Measurements from ENCODE around the gene TCL1A.

The TCL1A gene

DNA sequence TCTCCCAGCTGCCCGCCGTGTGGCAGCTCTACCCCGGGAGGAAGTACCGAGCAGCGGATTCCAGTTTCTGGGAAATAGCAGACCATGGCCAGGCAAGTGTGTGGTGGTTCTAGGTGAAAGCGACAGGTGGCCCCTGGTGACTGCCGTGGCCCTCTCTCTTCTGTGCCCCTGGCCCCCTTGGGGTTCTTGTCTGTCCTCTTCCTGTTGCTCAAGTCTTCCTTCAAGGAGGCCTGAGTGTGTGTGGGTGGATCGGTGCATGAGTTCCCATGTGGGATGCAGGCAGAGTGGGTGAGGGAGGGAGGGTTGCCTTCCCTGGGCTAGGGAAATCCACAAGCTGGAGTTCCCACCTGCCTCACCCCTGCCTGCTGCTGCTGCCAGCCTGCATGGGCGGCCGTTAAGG is 23.1 kb downstream of the TCL1A start:
- H3K4me3 ChIP-seq (ENCODE audit: low read length) = no peak overlapping the region
- H3K9me3 ChIP-seq (ENCODE audit: control insufficient read depth, low read length) = no peaks in the 10 kb centered on the region
- no peak for DNase-seq (ENCODE audit: low read depth)
- H3K4me1 ChIP-seq (ENCODE audit: control insufficient read depth, insufficient read depth, low read length) = no peaks in the 10 kb centered on the region
- no peaks in the 10 kb centered on the region for H3K36me3 ChIP-seq (ENCODE audit: control insufficient read depth, insufficient read depth, low read length, severe bottlenecking)
- no peak overlapping the region for H3K9ac ChIP-seq (ENCODE audit: low read length)
- peaks cover 29% of the 10 kb centered on the region for H3K27me3 ChIP-seq (replicated peaks; ENCODE audit: control insufficient read depth, insufficient read depth, low read length)

GRCh38 chr14:95689441-95689840 is 24.5 kb downstream of the TCL1A start:
- Histone ChIP-seq H3K4me1 (ENCODE audit: control insufficient read depth, insufficient read depth, low read length) (no peaks in the 10 kb centered on the region), H3K4me3 (ENCODE audit: low read length) (no peak overlapping the region), H3K9ac (ENCODE audit: low read length) (no peak overlapping the region)

DNA sequence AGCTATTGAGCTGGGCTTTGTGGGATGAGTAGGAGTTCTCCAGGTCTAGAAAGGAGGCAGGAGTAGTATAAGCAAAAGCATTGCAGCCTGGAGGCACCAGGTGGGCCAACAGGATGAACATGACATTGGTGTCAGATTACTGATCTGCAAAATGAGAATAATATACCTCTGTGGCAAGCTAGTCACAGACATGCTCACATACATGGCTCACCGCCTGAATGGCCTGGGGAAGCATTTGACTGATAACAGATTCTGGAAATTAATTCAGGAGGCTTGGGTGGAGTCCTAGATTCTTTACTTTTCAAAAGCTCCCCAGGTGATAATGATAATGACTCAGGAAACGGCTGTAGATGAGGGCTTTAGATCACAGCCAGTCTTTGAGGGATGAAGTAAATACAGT is 27.0 kb downstream of the TCL1A start:
- Histone ChIP-seq H3K27me3 (replicated peaks; ENCODE audit: control insufficient read depth, insufficient read depth, low read length) (peaks cover 27% of the 10 kb centered on the region), H3K9me3 (ENCODE audit: control insufficient read depth, low read length) (no peaks in the 10 kb centered on the region), H3K9ac (ENCODE audit: low read length) (no peak overlapping the region), H3K36me3 (ENCODE audit: control insufficient read depth, insufficient read depth, low read length, severe bottlenecking) (no peaks in the 10 kb centered on the region), H3K4me3 (ENCODE audit: low read length) (no peak overlapping the region), H3K4me1 (ENCODE audit: control insufficient read depth, insufficient read depth, low read length) (no peaks in the 10 kb centered on the region)
- DNase-seq (ENCODE audit: low read depth) = no peak

More at GRCh38 chr14:95689441-95689840, 24.5 kb downstream of the TCL1A start:
- DNase-seq (ENCODE audit: low read depth) = no peak
- H3K27me3 ChIP-seq (replicated peaks; ENCODE audit: control insufficient read depth, insufficient read depth, low read length) = peaks cover 33% of the 10 kb centered on the region
- no peaks in the 10 kb centered on the region for H3K36me3 ChIP-seq (ENCODE audit: control insufficient read depth, insufficient read depth, low read length, severe bottlenecking)
- H3K9me3 ChIP-seq (ENCODE audit: control insufficient read depth, low read length) = no peaks in the 10 kb centered on the region

DNA sequence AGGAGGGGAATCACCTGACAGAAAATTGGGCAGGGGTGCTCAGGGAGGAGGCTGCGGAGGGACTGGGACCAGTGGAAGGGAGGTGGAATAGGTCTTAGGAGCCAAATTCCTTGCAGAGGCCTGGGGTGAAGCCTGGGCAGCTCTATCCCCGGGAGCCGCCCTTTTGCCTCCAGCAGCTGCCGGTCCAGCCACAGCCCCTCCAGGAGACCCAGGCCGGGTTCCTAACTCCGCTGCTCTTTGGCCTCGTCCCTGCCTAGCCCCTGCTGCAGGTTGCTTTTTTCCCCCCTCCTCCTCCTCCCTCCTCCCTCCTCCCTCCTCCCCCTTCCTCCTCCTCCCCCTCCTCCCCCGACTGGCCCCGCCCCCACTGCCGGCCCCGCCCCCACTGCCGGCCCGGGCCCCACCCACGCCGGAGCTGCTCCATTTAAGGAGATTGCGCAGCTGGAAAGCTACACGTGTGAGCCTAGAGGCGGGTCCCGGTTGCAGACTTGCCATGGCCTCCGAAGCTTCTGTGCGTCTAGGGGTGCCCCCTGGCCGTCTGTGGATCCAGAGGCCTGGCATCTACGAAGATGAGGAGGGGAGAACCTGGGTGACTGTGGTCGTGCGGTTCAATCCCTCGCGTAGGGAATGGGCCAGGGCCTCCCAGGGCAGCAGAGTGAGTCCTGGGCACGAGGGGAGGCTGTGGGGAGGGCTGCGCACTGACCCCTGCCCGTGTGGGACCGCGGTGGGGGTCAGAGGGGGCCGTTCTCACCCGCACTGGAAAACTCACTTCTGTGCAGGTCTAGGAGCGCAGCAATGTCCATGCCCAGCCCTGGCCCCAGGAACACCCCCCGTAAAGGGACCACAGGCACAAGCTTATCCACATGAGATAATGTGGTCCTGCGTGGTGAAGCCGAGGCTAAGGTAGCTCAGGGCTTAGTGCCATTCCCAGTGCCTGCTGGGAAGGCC is 27.7 kb downstream of the TCL1A start, which contains the start of gene TCL1B:
TSS of gene TCL1B (plus strand) at position 449 of the 945 bp plus-strand sequence. CDS start at position 491, 42 bp downstream.
- Histone ChIP-seq H3K4me3 (ENCODE audit: low read length) (no peak within 1 kb of the TSS), H3K9me3 (ENCODE audit: control insufficient read depth, low read length) (no peaks in the 10 kb centered on the region), H3K27me3 (replicated peaks; ENCODE audit: control insufficient read depth, insufficient read depth, low read length) (peaks cover 22% of the 10 kb centered on the region), H3K4me1 (ENCODE audit: control insufficient read depth, insufficient read depth, low read length) (no peaks in the 10 kb centered on the region), H3K9ac (ENCODE audit: low read length) (no peak within 1 kb of the TSS), H3K36me3 (ENCODE audit: control insufficient read depth, insufficient read depth, low read length, severe bottlenecking) (no peaks in the 10 kb centered on the region)
- DNase-seq (ENCODE audit: low read depth) = no peak

GRCh38 chr14:95683793-95684192 is 30.1 kb downstream of the TCL1A start:
- Histone ChIP-seq H3K4me3 (ENCODE audit: low read length) (no peak overlapping the region), H3K27me3 (replicated peaks; ENCODE audit: control insufficient read depth, insufficient read depth, low read length) (peaks cover 19% of the 10 kb centered on the region), H3K9me3 (ENCODE audit: control insufficient read depth, low read length) (no peaks in the 10 kb centered on the region), H3K36me3 (ENCODE audit: control insufficient read depth, insufficient read depth, low read length, severe bottlenecking) (no peaks in the 10 kb centered on the region), H3K4me1 (ENCODE audit: control insufficient read depth, insufficient read depth, low read length) (no peaks in the 10 kb centered on the region), H3K9ac (ENCODE audit: low read length) (no peak overlapping the region)
- DNase-seq (ENCODE audit: low read depth) = no peak

DNA sequence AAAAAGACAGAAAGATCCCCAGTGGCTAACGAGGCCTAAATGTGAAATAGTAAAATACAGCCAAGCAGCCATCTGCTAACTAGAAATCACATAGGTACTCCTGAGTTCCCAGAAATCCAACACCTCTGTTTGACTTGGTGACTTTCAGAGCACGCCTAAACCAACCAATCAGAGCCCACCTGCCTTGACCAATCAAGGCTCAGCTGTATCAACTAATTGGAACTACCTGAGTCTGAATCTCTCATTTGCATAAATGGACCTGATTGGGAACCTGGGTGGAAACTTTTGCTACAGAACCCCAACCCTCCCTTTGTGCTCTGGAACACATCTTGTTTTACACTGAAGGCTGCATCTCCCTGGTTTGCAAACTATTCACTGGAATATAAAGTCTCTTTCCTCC is 32.8 kb downstream of the TCL1A start:
- no peaks in the 10 kb centered on the region for H3K36me3 ChIP-seq (ENCODE audit: control insufficient read depth, insufficient read depth, low read length, severe bottlenecking)
- no peak for DNase-seq (ENCODE audit: low read depth)
- peaks cover under 1% of the 10 kb centered on the region for H3K9me3 ChIP-seq (ENCODE audit: control insufficient read depth, low read length)
- no peak overlapping the region for H3K4me3 ChIP-seq (ENCODE audit: low read length)
- no peaks in the 10 kb centered on the region for H3K4me1 ChIP-seq (ENCODE audit: control insufficient read depth, insufficient read depth, low read length)
- no peak overlapping the region for H3K9ac ChIP-seq (ENCODE audit: low read length)
- H3K27me3 ChIP-seq (replicated peaks; ENCODE audit: control insufficient read depth, insufficient read depth, low read length) = peaks cover 24% of the 10 kb centered on the region

- H3K36me3 ChIP-seq (ENCODE audit: control insufficient read depth, insufficient read depth, low read length, severe bottlenecking) = no peaks in the 10 kb centered on the region
- H3K4me1 ChIP-seq (ENCODE audit: control insufficient read depth, insufficient read depth, low read length) = no peaks in the 10 kb centered on the region
- H3K9ac ChIP-seq (ENCODE audit: low read length) = no peak overlapping the region
- DNase-seq (ENCODE audit: low read depth) = no peak
- H3K27me3 ChIP-seq (replicated peaks; ENCODE audit: control insufficient read depth, insufficient read depth, low read length) = peaks cover 29% of the 10 kb centered on the region
- H3K4me3 ChIP-seq (ENCODE audit: low read length) = no peak overlapping the region
- peaks cover 3% of the 10 kb centered on the region for H3K9me3 ChIP-seq (ENCODE audit: control insufficient read depth, low read length)
Measured at GRCh38 chr14:95679998-95680735, 33.8 kb downstream of the TCL1A start.

DNA sequence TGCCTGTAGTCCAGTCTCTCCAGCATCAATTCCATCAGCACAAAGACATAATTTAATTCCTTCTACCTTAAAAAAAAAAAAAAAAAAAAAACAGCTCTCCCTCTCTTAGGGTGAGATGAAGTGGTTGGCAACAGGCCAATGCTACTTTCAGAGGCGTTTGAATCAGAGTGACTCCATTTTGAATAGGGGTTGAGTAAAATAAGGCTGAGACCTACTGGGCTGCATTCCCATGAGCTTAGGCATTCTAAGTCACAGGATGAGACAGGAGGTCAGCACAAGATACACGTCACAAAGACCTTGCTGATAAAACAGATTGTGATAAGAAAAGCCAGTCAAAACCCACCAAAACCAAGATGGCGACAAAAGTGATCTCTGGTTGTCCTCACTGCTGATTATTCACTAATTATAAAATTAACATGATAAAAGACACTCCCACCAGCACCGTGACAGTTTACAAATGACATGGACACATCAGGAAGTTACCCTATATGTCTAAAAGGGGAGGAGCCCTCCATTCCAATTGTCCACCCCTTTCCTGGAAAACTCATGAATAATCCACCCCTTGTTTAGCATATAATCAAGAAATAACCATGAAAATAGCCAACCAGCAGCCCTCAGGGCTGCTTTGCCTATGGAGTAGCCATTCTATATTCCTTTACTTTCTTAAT is 34.6 kb downstream of the TCL1A start:
- Histone ChIP-seq H3K9me3 (ENCODE audit: control insufficient read depth, low read length) (peaks cover 3% of the 10 kb centered on the region), H3K36me3 (ENCODE audit: control insufficient read depth, insufficient read depth, low read length, severe bottlenecking) (no peaks in the 10 kb centered on the region), H3K4me3 (ENCODE audit: low read length) (no peak overlapping the region), H3K9ac (ENCODE audit: low read length) (no peak overlapping the region), H3K4me1 (ENCODE audit: control insufficient read depth, insufficient read depth, low read length) (no peaks in the 10 kb centered on the region), H3K27me3 (replicated peaks; ENCODE audit: control insufficient read depth, insufficient read depth, low read length) (peaks cover 20% of the 10 kb centered on the region)
- no peak for DNase-seq (ENCODE audit: low read depth)

DNA sequence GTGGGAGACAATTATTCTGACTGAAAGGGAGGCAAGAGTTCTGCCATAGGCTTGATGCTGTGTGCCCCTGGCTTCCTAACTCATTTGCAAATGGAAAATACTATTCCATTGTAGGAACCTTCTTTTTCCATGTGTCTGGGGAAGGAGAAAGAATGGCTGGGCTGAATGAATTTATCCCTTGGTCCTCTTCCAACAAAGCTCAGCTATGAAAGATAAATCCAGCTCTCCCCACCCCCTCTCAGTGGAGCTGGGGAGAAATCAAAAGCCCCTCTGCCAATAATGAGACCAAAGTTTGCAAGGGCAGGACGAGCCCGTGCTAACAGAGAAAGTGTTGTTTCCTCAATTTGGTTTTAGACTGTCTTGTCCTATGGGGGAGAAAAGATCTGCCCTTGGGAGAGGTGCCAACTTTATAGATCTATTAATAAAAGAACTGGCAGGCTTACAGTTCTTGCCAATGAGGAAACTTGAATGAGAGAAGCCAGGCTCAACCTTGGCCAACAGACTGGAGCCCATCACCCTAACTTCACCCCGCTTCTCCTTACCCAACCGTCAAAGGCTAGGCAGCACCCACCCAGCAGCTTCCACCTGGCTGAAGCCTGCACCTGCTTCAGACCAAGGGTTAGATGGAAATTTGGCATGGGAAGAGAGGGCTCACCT is 36.6 kb downstream of the TCL1A start:
- no peak overlapping the region for H3K9ac ChIP-seq (ENCODE audit: low read length)
- H3K4me3 ChIP-seq (ENCODE audit: low read length) = no peak overlapping the region
- peaks cover 3% of the 10 kb centered on the region for H3K9me3 ChIP-seq (ENCODE audit: control insufficient read depth, low read length)
- peaks cover 23% of the 10 kb centered on the region for H3K27me3 ChIP-seq (replicated peaks; ENCODE audit: control insufficient read depth, insufficient read depth, low read length)
- no peaks in the 10 kb centered on the region for H3K4me1 ChIP-seq (ENCODE audit: control insufficient read depth, insufficient read depth, low read length)
- no peaks in the 10 kb centered on the region for H3K36me3 ChIP-seq (ENCODE audit: control insufficient read depth, insufficient read depth, low read length, severe bottlenecking)
- DNase-seq (ENCODE audit: low read depth) = no peak

DNA sequence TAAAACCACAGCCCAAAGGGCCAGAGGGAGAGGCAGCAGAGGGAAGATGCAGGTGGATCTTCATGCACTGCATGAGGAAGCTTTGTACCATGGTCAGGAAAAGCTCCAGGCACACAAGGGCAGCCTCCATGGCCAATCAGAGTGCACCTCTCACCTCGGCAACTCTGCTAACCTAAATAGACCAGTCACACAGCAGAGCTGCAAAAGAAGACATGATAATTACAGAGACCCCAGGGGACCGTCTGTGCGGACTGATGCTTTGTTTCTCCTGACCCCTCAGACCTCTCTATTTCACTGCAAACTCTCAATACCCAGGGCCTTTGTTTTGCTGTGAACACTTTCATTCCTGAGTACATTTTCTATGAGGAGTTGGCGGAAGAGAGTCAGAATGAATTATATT is 38.4 kb downstream of the TCL1A start:
- Histone ChIP-seq H3K36me3 (ENCODE audit: control insufficient read depth, insufficient read depth, low read length, severe bottlenecking) (no peaks in the 10 kb centered on the region), H3K4me3 (ENCODE audit: low read length) (no peak overlapping the region), H3K27me3 (replicated peaks; ENCODE audit: control insufficient read depth, insufficient read depth, low read length) (peaks cover 28% of the 10 kb centered on the region), H3K9ac (ENCODE audit: low read length) (no peak overlapping the region), H3K9me3 (ENCODE audit: control insufficient read depth, low read length) (peaks cover 3% of the 10 kb centered on the region), H3K4me1 (ENCODE audit: control insufficient read depth, insufficient read depth, low read length) (no peaks in the 10 kb centered on the region)
- no peak for DNase-seq (ENCODE audit: low read depth)

Measured in adipocyte (in vitro differentiated cells).